NCI-H1048 (cell line): ENCODE data around the gene BTG3.

Experiments
- DNase-seq: peaks from one replicate; lab custom pipeline; 2025; lab: John Stamatoyannopoulos, UW

Gene BTG3, protein sequence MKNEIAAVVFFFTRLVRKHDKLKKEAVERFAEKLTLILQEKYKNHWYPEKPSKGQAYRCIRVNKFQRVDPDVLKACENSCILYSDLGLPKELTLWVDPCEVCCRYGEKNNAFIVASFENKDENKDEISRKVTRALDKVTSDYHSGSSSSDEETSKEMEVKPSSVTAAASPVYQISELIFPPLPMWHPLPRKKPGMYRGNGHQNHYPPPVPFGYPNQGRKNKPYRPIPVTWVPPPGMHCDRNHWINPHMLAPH

DNA sequence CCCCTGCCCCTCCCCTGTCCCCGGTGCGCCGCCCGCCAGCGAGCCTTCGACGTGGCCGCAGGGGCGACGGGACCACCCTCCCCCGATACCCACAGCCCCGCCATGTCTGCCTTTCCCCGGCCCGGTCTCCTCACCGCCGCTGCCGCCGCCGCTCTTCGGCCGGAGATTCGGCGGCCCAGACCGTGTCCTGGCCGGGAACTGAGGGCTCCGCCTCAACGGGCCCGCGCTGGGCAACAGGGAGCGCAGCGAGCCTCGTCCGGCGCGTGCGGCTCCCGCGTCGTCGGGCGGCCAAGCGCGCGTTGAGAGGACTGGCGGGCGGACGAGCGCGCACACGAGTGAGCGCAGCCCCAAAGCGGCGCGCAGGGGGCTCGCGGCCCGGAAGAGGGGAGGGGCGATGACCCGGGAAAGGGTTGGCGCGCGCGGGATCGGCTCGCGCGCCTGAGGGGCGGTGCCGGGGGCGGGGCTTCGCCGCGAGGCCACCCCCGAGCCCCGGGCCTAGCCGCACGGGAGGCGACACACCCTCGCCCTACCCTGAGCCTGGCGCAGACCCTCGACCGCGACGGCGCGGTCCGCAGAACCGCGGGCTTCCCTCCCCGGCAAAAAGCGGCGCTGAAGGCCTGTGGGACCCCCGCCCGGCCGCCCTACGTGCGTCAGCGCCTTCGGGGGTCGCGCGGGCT, at the start of gene BTG3:
Gene BTG3, minus strand, starts transcription at position 337 of the 677 bp plus-strand sequence. CDS start 3,757 bp downstream, outside the sequence.
- peak; percentile 56 for DNase-seq

DNA sequence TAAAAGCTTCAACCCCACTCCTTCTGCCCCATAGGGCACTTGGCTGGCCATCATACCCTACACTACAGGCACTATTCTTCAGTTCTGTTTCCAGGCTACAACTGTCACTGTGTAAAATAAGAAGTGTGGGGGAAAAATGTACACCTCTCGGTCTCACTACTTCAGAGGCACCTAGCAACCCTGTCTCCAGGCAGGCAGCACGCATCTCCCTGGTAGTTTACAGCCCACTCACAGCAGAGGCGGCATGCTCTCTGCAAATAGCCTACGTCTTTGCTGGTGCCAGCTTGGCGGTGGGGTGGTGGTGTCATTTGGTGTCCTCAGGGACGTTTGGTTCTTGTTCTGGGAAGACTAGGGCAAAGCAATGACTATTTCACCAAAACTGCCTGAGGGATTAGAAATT, 48.2 kb upstream of the BTG3 start:
- DNase-seq: no peak

DNA sequence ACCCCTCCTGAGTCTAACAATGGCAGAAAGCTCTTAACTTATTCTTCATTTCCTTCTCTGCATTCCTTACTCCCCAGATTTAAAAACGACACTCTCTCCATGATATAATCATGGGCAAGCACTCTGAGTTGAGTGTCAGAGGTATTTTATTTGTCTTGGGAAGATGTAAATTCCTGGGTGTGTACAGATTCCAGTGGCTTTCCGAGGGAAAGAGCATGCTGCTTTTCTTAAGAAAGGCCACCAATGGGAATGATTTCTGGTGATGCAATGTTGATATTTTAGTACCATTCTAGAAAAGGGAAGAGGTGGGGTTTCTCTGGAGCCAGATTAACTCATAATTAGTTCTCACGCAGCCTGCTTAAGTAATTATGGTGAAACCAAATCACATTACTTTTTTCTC, 47.8 kb upstream of the BTG3 start:
- DNase-seq: no peak

DNA sequence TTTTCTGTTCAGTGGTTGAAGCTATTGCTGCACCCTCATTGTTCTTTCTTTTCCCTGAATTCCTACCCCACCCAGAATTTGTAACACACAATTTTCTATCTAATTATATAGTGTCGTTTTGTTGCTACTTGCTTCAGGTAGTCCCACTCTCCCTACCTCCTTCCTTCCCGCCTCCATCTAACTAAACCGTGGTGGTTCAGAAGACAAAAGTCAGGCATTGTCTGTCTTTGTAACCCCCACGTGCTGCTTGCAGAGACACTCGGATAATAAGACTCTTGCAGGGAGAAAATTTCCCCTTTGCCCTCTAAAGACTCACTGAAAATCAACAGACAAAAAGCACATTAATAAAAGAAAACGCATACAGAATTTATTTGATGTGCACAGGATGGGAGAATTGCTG, 46.2 kb upstream of the BTG3 start:
- DNase-seq: no peak

DNA sequence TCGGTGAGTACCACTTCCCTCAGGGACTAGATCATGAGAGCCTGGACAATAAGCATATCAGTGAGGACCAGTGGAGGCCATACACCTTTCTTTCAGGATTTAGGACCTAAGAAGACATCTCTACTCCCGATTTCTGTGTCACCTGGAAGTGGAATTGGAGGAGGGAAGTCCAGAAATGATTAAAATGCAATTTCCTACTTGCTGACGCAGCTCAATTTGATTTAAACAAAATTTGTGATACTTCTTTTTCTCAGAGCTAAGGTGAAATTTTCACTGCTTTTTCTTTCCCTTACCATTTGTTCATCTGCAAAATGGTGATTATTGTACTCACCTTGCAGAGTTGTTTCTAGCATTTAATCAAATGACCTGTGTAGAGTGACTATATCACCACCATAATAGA, 38.8 kb upstream of the BTG3 start:
- no peak for DNase-seq

DNA sequence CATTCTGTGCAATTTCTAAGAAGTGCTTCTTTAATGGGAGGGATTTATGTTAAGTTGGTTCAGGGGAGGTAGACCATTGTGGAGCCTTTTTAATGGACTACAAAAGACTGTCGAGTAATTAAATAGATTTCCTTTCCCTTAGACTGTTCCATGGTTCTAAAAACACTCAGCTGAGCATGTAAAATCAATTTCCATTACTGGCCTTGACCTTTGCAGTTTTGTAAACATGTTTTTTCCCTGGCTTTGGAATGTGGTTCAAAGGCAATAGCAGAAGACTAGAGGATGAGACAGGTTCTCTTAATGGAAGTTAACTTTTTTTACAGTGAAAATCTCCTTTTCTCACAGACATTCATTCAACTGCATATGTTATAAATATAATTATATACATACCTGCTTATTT, 37.6 kb upstream of the BTG3 start:
- DNase-seq: no peak

DNA sequence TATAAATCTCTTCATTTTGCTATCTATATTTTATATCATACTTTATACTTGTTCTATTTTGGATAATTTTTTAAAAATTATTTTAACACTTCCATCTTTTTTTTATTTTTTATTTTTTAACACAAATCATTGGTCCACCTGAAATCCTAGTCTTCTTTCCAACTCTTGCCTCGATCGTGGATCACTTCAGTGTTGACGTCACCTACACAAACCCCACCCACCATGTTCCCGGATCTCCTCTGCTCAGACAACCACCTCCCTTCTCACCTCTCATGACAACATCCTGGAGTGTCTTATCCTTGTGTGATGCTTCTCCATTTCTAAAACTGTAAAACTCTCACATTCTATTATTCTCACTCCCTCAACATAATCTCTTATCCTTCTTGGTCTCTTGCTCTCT, 34.1 kb upstream of the BTG3 start:
- DNase-seq: no peak

DNA sequence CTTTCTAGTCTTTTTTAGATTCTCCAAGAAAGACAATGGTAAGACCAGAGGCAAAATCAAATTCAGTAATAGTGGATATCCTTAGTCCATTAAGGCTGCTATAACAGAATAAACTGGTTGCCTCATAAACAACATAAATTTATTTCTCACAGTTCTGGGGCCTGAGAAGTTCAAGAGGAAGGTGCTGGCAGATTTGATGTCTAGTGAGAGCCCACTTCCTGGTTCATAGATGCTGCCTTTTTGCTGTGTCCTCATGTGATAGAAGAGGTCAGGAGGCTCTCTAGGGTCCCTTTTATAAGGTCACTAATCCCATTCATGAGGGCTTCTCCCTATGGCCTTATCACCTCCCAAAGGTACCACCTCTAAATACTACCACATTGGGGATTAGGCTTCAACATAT, 31.5 kb upstream of the BTG3 start:
- no peak for DNase-seq

DNA sequence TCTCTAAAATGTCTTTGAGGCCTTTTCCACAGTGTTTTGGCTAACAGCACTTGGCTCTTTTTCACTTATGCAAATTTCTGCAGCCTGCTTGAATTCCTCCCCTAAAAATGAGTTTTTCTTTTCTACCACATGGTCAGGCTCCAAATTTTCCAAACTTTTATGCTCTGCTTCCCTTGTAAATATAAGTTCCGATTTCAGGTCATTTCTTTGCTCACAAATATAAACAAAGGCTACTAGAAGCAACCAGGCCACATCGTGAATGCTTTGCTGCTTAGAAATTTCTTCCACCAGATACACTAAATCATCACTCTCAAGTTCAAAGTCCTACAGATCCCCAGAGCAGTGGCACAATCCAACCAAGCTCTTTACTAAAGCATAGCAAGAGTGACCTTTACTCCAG, 28.1 kb upstream of the BTG3 start:
- no peak for DNase-seq

DNA sequence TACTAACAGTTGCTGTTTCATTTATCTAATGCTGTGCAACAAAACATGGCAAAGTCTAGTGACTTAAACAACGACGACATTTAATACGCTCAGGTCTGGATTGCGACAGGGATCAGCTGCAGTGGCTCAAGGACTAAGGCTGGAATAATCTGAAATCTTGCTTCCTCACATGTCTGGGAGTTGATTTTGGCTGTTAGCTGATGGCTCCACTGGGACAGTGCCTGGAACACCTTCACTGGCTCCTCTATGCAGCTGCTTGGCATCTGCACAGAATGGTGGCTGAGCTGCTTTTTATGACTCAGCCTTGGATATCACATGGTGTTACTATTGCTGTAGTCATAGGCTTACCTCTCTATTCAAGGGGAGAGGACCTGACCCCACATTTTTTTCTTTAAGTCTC, 24.0 kb upstream of the BTG3 start:
- no peak for DNase-seq

DNA sequence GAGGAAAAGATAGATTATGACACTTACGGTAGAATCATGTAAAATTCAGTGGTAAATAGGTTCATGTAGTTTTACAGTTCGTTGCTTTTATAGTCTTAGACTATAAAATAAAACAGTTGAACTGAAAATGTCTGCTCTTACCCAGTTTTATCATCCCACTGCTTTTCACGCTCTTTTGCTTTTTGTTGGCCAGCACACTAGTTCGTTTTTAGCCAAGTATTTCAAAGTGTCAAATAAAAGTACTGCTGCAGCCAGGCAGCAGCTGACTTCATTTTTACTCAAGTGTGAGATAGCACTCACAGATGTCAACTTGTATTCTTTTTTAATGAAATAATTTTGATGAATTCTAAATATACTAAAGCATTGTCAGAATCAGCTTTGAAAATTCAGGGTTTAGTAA, 18.5 kb upstream of the BTG3 start:
- no peak for DNase-seq

DNA sequence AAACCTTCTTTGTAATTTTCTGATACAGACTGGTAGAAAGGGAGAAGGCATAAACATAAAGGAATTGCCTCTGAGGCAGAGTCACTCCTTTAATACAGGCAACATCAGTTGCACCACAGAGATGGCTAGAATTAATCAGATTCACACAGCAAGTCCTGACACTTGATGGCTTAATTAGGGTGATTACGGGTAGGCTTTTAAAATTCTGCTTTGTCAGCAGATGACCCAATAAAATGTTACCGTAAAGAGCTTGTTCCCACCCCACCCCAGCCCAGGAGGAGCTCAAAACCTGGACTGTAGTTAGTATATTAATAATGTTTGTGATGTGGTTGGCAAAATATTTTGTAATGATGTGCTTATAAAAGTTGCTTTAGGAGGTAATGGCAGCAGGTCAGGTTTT, 9.3 kb upstream of the BTG3 start:
- no peak for DNase-seq

DNA sequence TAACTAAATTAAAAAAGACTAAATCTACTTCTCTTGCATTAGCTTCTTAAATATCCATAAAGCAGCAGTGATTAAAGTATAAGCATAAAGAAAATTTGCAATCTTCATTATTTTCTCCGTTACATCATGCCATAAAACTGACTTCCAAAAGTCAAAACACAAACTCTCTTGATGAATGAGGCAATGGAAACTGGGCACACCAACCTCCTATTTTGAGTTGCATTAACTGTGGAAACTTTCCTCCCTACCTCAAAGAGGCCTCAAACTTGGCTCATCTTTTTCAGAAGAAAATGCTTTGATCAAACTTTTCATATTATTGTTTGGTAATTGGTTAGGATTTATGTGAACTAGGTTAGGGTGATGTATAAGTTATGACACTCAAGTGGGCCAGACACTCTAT, 4.1 kb upstream of the BTG3 start:
- no peak for DNase-seq

DNA sequence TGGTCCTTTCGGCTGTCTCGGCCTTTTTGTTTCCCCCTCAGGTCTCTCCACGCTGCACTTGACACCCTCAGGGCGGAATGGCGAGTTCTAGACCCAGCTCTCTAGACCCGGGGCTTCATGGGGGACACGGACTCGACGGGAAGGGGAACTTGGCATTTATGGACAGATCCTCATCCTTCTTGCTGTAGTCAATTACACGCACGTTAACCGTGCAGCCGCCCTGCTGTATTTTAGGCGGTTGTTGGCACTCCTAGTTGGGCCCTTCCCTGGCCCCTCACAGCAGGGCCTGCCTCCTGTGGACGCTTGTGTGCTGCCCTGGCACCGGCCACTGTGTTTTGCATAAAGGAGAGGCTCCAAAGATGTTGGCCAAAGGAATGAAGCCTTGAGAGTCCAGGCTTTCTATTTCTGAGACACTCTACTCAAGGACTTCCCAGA, 558 bp upstream of the BTG3 start:
- no peak for DNase-seq

DNA sequence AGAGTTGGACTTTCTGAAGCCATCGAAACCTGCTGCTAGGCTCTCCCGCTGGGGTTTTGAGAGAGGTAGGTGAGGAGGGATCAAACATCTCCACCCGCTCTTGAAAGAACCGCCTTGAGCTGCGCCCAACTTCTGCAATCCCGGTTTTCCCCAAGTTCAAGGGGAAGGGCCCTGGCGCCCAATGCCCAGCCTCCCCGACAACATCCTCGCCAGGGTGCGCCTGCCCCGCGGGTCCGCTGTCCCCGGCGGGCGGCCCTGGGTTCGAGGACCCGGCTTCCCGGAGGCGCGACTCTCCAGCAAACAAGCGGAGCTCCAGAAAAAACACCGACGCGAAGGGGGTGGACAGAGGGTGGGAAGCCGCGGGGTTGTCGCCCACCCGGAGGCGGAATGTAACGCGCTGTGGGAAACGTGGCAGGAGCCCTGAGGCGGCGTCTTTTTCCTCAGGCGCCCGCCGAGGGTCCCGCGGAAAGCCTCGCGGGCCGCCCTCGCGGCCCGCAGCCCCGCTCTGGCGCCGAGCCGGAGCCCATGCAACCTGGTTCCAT, 607 bp downstream of the BTG3 start:
- no peak for DNase-seq

DNA sequence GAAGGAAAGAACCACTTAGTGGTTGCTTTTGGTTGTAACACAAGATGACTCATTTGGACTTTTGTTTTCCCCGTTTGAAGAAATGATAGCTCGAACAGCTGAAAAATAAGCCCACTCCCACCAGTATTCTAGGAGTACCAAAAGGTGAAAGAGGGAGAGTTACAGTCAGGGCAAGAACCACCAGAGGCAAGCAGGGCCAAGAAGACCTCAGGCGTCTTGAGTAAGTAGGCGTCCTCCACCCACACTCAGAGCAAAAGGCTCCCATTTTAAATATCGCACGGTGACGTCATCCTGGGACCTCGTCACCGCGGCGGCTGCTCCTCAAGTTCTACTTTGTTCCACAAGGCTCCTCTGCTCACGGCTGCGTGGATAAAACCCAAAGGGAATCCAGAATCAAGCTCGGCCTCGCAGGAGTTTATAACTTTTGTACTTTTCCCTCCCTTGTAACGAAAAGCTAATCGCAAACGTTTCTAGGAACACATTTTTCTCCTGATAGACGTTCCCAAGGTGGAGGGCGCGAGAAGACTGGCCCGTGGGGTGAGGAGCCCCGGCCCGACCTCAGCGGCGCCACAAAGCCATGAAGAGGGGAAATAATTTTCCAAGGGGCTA, 1.2 kb downstream of the BTG3 start:
- DNase-seq: peak; percentile 15

DNA sequence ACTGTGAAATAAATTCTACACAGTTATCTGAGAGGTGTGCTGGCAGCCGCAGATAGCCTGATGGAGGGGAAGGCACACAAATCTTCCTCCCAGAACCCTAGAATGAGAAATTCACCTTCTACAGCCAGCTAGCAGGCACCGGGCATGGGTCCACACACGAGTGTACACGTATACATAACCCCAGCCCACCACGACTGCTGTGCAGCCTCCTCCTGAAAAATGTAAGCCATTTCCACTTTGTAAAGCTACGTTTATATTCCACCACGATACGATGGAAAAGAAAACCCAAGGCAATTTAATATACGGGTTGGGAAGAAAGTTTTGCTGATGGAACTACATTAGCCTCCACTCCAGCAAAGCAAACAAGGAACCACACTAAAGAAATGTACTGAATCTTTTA, 1.8 kb downstream of the BTG3 start:
- DNase-seq: no peak

DNA sequence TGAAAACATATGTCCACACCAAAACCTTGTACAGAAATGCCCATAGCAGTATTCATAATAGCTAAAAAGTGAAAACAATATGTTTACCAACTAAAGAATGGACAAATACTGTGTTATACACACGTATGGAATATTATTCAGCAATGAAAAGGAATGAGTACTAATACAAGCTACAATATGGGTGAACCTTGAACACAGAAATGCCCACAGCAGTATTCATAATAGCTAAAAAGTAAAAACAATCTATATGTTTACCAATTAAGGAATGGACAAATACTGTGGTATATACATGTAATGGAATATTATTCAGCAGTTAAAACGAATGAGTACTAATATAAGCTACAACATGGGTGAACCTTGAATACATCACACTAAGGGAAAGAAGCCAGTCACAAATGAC, 3.0 kb downstream of the BTG3 start:
- DNase-seq: no peak

DNA sequence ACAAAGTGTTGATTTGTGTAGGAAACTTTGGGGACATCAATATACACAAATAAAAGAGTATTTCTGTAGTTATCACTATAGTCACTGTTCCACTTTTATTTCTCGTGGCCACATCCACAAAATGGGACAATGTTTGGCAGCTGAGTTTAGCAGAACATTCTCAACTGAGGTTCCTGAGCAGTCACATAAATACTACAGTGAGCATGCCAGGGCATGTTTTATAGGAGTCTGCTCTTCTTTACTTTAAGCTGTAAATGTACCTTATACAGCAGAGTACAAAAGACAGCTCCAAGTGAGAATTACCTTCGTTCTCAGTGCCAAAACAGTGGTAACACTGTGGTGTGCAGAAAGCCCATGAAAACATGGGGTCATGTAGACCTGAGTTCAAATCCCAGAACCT, 5.0 kb downstream of the BTG3 start:
- no peak for DNase-seq

DNA sequence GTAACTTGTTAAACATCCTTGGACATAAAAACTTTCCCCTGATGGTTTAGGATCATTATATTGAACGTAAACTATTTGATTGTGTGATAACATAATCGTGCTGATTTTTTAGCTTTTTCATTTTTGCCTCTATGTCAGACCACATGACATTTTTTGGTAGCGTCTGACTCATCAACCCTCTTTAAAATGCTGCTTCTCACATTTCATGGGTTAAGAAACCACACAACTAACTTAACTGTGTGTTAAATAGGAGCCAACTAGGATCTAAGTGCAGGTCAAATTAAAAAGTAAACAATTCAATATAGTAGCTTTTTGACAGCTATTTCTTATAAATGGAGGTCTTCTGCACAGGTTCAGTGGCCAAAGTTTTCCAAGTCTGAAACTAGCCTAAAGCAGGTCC, 9.8 kb downstream of the BTG3 start:
- DNase-seq: no peak

DNA sequence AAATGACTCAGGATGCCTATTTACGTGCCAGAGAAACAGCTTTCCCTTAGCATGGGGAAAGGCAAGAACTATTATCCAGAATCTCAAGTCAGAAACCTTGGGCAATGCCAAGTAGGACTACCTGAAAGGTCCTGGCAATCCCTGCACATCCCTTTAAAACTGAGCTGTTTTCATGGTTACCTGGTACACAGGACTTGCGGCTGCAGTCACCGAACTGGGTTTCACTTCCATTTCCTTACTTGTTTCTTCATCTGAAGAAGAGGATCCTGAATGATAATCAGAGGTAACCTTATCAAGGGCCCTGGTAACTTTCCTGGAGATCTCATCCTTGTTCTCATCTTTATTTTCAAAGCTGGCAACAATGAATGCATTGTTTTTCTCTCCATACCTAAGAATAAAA, 14.3 kb downstream of the BTG3 start:
- no peak for DNase-seq

DNA sequence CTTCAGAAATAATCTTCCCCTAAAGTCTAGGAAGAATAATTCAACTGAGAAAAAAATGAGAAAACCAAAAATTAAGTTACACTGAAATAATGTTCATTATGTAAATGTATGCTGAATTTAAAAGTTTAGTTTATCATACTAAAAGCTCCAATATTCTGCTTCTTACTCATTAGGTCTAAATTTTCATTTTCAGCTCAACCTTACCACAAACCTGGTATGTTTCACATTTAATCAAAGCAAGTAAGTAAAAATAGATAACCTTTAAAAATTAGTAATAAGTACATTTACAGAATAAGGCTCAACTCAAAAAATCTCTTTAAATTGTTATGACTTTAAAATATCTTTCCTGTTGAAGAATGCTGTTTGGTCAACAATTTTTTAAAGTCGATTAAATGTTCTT, 15.0 kb downstream of the BTG3 start:
- DNase-seq: no peak

DNA sequence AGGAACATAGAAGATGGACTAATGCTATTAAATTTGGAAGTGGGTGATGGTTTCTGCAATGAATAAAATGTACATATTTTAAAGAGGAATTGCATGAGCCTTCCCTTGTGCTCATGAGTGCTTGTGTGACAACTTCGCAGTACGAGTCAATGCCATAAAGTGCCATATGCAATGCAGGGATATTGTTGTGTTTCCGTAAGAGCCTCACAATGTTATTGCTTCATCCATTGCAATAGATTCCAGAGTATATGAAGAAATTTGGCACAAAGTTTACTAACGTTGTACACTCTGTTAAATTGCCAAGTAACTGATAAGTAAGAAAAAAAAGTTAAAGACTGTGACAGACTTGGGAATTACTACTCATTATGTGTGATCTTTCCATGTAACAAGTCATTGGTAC, 22.3 kb downstream of the BTG3 start:
- no peak for DNase-seq
